ENCODE measurements around the gene SCFD2.

GRCh38 chr4:52941450-52941849 is 424.4 kb downstream of the SCFD2 start:
- TF ChIP-seq STAT6 (CRISPR knock-in tag; conservative IDR thresholded peaks at IDR 0.05; ENCODE audit: low read depth) (no peak), TP53 (CRISPR knock-in tag; IDR thresholded peaks at IDR 0.05) (no peak), ERG (CRISPR knock-in tag; IDR thresholded peaks at IDR 0.05) (no peak), CTCF (IDR thresholded peaks at IDR 0.05) (no peak), SMAD4 (CRISPR knock-in tag; IDR thresholded peaks at IDR 0.05) (no peak), FOXP1 (CRISPR knock-in tag; IDR thresholded peaks at IDR 0.05; ENCODE audit: borderline replicate concordance) (no peak)

All from WTC11 (cell line).